ENCODE measurements around the gene SMIM20. TPM values are rescaled to one million over a fixed set of nuclear protein-coding genes. Genes with fewer than 3 reads are reported as not detected.

Gene SMIM20
- total RNA-seq, 1 experiment from 2014 or later = 27.0 TPM

- no peaks in the 10 kb centered on the region for H3K9me3 ChIP-seq (ENCODE audit: low read length)
- no peak for DNase-seq
- H4K20me1 ChIP-seq (ENCODE audit: low read length) = no peaks in the 10 kb centered on the region
- no peaks in the 10 kb centered on the region for H3K36me3 ChIP-seq (ENCODE audit: low read depth, low read length)
- TF ChIP-seq EZH2 (IDR thresholded peaks at IDR 0.05; ENCODE audit: low read length, unreplicated experiment) = no peak
- no peak for TF ChIP-seq EZH2phosphoT487 (IDR thresholded peaks at IDR 0.05; ENCODE audit: borderline replicate concordance, low read length)
- TF ChIP-seq CTCF (conservative IDR thresholded peaks at IDR 0.05; ENCODE audit: low read depth, low read length) = no peak
- no peak overlapping the region for H3K4me3 ChIP-seq (ENCODE audit: low read length)
- ChIA-PET CTCF (no interaction called here), POLR2A (ENCODE audit: unreplicated experiment) (no interaction called here)
- no peak overlapping the region for H2AFZ ChIP-seq (ENCODE audit: low read length)
- no peak for ATAC-seq
- H3K9me2 ChIP-seq (replicated peaks; ENCODE audit: low read length) = no peaks in the 10 kb centered on the region
- intact Hi-C loops (cut with micrococcal nuclease) = loop anchor here (5.0 kb wide), 1 partner anchor 44 kb away; the partner anchor contains the start of gene SMIM20
- no peak overlapping the region for H3K27ac ChIP-seq (ENCODE audit: low read length)
- no peaks in the 10 kb centered on the region for H3F3A ChIP-seq (ENCODE audit: low read length, unreplicated experiment)
- H3K4me1 ChIP-seq (ENCODE audit: insufficient read depth, low read length) = peaks cover 5% of the 10 kb centered on the region
- no peak overlapping the region for H3K4me2 ChIP-seq (ENCODE audit: low read length)
- no TSS peak for BruUV-seq (replicated peaks)
- H3K27me3 ChIP-seq (ENCODE audit: low read length) = no peaks in the 10 kb centered on the region
- H3K9ac ChIP-seq (ENCODE audit: low read length) = no peak overlapping the region
- no peaks in the 10 kb centered on the region for H3K79me2 ChIP-seq (ENCODE audit: low read length)
Measured at GRCh38 chr4:25867781-25868294, 46.2 kb upstream of the SMIM20 start.

- intact Hi-C loops (cut with micrococcal nuclease) = no loop called here
- no peaks in the 10 kb centered on the region for H4K20me1 ChIP-seq (ENCODE audit: low read length)
- no peaks in the 10 kb centered on the region for H3K36me3 ChIP-seq (ENCODE audit: low read depth, low read length)
- H3K9ac ChIP-seq (ENCODE audit: low read length) = no peak overlapping the region
- H3K4me2 ChIP-seq (ENCODE audit: low read length) = no peak overlapping the region
- no peak for TF ChIP-seq EZH2 (IDR thresholded peaks at IDR 0.05; ENCODE audit: low read length, unreplicated experiment)
- TF ChIP-seq CTCF (conservative IDR thresholded peaks at IDR 0.05; ENCODE audit: low read depth, low read length) = no peak
- TF ChIP-seq EZH2phosphoT487 (IDR thresholded peaks at IDR 0.05; ENCODE audit: borderline replicate concordance, low read length) = no peak
- H3K27ac ChIP-seq (ENCODE audit: low read length) = no peak overlapping the region
- no peaks in the 10 kb centered on the region for H3F3A ChIP-seq (ENCODE audit: low read length, unreplicated experiment)
- DNase-seq (no peak), ATAC-seq (no peak)
- H3K9me3 ChIP-seq (ENCODE audit: low read length) = no peaks in the 10 kb centered on the region
- ChIA-PET CTCF (no interaction called here), POLR2A (ENCODE audit: unreplicated experiment) (interaction anchor here (0.7 kb wide), 1 partner anchor 679 kb away, joined by 3 read pairs; no protein-coding TSS in a partner anchor)
- peaks cover 4% of the 10 kb centered on the region for H3K4me1 ChIP-seq (ENCODE audit: insufficient read depth, low read length)
- H3K4me3 ChIP-seq (ENCODE audit: low read length) = no peak overlapping the region
- no peaks in the 10 kb centered on the region for H3K9me2 ChIP-seq (replicated peaks; ENCODE audit: low read length)
- no peaks in the 10 kb centered on the region for H3K79me2 ChIP-seq (ENCODE audit: low read length)
- H3K27me3 ChIP-seq (ENCODE audit: low read length) = no peaks in the 10 kb centered on the region
- no peak overlapping the region for H2AFZ ChIP-seq (ENCODE audit: low read length)
- BruUV-seq (replicated peaks) = no TSS peak
Measured at GRCh38 chr4:25870081-25870480, 43.9 kb upstream of the SMIM20 start.

GRCh38 chr4:25872851-25873631 is 41.0 kb upstream of the SMIM20 start:
- H3K4me3 ChIP-seq (ENCODE audit: low read length) = no peak overlapping the region
- no peaks in the 10 kb centered on the region for H3K9me2 ChIP-seq (replicated peaks; ENCODE audit: low read length)
- no peaks in the 10 kb centered on the region for H4K20me1 ChIP-seq (ENCODE audit: low read length)
- no peak overlapping the region for H3K4me2 ChIP-seq (ENCODE audit: low read length)
- no peaks in the 10 kb centered on the region for H3K27me3 ChIP-seq (ENCODE audit: low read length)
- no peaks in the 10 kb centered on the region for H3K79me2 ChIP-seq (ENCODE audit: low read length)
- no peaks in the 10 kb centered on the region for H3K4me1 ChIP-seq (ENCODE audit: insufficient read depth, low read length)
- intact Hi-C loops (cut with micrococcal nuclease) = no loop called here
- no peak overlapping the region for H3K27ac ChIP-seq (ENCODE audit: low read length)
- no peaks in the 10 kb centered on the region for H3K9me3 ChIP-seq (ENCODE audit: low read length)
- DNase-seq (no peak), ATAC-seq (no peak)
- H2AFZ ChIP-seq (ENCODE audit: low read length) = no peak overlapping the region
- no peak overlapping the region for H3K9ac ChIP-seq (ENCODE audit: low read length)
- TF ChIP-seq CTCF (conservative IDR thresholded peaks at IDR 0.05; ENCODE audit: low read depth, low read length) (no peak), EZH2phosphoT487 (IDR thresholded peaks at IDR 0.05; ENCODE audit: borderline replicate concordance, low read length) (no peak), EZH2 (IDR thresholded peaks at IDR 0.05; ENCODE audit: low read length, unreplicated experiment) (no peak)
- no peaks in the 10 kb centered on the region for H3F3A ChIP-seq (ENCODE audit: low read length, unreplicated experiment)
- ChIA-PET POLR2A (ENCODE audit: unreplicated experiment) (no interaction called here), CTCF (no interaction called here)
- BruUV-seq (replicated peaks) = no TSS peak
- no peaks in the 10 kb centered on the region for H3K36me3 ChIP-seq (ENCODE audit: low read depth, low read length)
